ENCODE measurements around the gene TEX54. TPM values are rescaled to one million over a fixed set of nuclear protein-coding genes. Genes with fewer than 3 reads are reported as not detected.

The TEX54 gene
- total and polyA plus RNA-seq, 4 experiments from 2014 or later: 1.3 to 1.9 TPM; not detected in 2

DNA sequence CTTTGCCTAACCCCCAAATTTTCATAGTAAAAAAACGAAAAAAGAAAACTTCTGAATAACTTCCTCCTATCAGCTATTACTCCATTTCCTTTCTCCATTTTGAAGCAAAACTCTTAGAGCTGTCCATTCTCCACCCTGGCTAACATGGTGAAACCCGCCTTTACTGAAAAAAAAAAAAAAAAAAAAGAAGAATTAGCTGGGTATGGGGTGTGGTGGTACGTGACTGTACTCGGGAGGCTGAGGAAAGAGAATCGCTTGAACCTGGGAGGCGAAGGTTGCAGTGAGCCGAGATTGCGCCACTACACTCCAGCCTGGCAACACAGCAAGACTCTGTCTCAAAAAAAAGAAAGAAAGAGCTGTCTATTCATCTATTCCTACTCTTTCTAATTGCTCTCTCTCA lies 16.1 kb downstream of the TEX54 start:
- no peaks in the 10 kb centered on the region for H3K27me3 Mint-ChIP-seq
- H3K27ac Mint-ChIP-seq: no peak overlapping the region
- DNase-seq: no peak
- no peak overlapping the region for H3K4me3 ChIP-seq (ENCODE audit: low read length in 2 of 2)
- H3K36me3 ChIP-seq (ENCODE audit: insufficient read depth, low read length): peaks cover 9% of the 10 kb centered on the region
- POLR2A ChIA-PET (ENCODE audit: partially characterized antibody): interaction anchor here (0.7 to 4.6 kb wide), 9 partner anchors 10 to 63 kb away, joined by 3 to 18 read pairs (median 5); partner anchors contain the start of genes NXF1, STX5, TEX54 and TMEM179B
- H3K4me1 Mint-ChIP-seq: peaks cover 0 to 3% (median 0%) of the 10 kb centered on the region in 4 donors
- H3K9me3 Mint-ChIP-seq: no peaks in the 10 kb centered on the region
- intact Hi-C loops (cut with micrococcal nuclease): no loop called here
- H3K27me3 ChIP-seq (ENCODE audit: insufficient read depth, low read length): no peaks in the 10 kb centered on the region
- no peaks in the 10 kb centered on the region for H3K4me1 ChIP-seq (ENCODE audit: insufficient read depth, low read length)
- CTCF ChIA-PET (ENCODE audit: partially characterized antibody): interaction anchor here (0.6 to 1.1 kb wide), 3 partner anchors 16 to 478 kb away, joined by 3 to 7 read pairs (median 5); no protein-coding TSS in a partner anchor
- H3K9me3 ChIP-seq (ENCODE audit: control insufficient read depth in 1 of 2, low read length in 2 of 2): no peaks in the 10 kb centered on the region
- peaks cover 17 to 31% of the 10 kb centered on the region in 2 donors for H3K36me3 Mint-ChIP-seq
- no peak overlapping the region for H3K27ac ChIP-seq (ENCODE audit: low read depth, low read length)
- no peak overlapping the region for H3K4me3 Mint-ChIP-seq

DNA sequence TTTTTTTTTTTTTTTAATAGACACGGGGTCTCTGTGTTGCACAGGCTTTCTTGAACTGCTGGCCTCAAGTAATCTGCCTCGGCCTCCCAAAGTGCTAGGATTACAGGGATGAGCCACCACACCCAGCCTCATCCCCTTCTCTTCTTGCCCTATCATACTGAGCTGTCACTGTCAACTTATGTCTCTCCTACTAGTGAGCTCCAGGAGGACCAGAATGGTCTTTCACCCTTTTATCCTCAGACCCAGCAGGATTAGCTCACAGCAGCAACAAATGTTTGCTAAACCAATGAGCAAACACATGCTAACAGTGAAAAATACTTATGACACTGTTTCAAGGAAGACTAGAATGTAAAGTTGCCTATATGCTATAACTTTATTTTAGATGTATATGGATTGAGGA lies 21.0 kb downstream of the TEX54 start:
- no peak overlapping the region for H3K4me3 Mint-ChIP-seq
- ChIA-PET POLR2A (ENCODE audit: partially characterized antibody) (interaction anchor here (0.8 to 1.8 kb wide), 3 partner anchors 20 to 96 kb away, joined by 3 to 9 read pairs (median 4); partner anchors contain the start of genes TMEM179B and TMEM223), CTCF (ENCODE audit: partially characterized antibody) (interaction anchor here (0.6 to 2.2 kb wide), 3 partner anchors 25 to 183 kb away, joined by 3 to 7 read pairs (median 3); partner anchors contain the start of gene TMEM179B)
- DNase-seq: no peak
- H3K4me1 Mint-ChIP-seq: peaks cover under 1 to 7% (median 1%) of the 10 kb centered on the region in 4 donors
- Histone ChIP-seq H3K27ac (ENCODE audit: low read depth, low read length) (no peak overlapping the region), H3K4me1 (ENCODE audit: insufficient read depth, low read length) (no peaks in the 10 kb centered on the region), H3K4me3 (ENCODE audit: low read length in 2 of 2) (no peak overlapping the region), H3K36me3 (ENCODE audit: insufficient read depth, low read length) (no peaks in the 10 kb centered on the region), H3K9me3 (ENCODE audit: control insufficient read depth in 1 of 2, low read length in 2 of 2) (no peaks in the 10 kb centered on the region), H3K27me3 (ENCODE audit: insufficient read depth, low read length) (no peaks in the 10 kb centered on the region)
- peak overlapping the region in 1 of 7 donors; percentile 14 for H3K27ac Mint-ChIP-seq
- peaks cover 0 to 9% of the 10 kb centered on the region in 2 donors for H3K36me3 Mint-ChIP-seq
- H3K9me3 Mint-ChIP-seq: no peaks in the 10 kb centered on the region
- H3K27me3 Mint-ChIP-seq: no peaks in the 10 kb centered on the region
- intact Hi-C loops (cut with micrococcal nuclease): no loop called here

DNA sequence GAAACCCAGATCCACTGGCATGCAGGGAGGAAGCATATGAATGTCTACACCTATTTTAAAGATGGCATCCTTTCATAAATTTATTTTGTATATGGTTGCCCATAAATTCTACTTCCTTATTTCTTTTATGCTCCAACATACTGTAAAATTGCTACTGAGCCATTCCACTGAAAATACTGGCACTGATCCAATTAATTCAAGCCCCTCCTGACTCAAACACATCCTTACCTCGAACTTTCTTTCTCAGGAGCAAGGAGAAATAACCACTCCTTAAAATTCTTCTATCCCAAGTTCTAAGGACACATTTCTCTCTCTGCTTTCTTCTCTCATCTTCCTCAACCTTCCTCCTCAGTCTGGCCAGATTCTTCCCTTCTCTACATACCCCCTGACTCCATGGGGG lies 21.9 kb downstream of the TEX54 start:
- Mint-ChIP-seq H3K27ac (peak overlapping the region in 3 of 7 donors; percentile 39 to 74 (median 60)), H3K4me1 (peaks cover 5 to 10% (median 9%) of the 10 kb centered on the region in 4 donors), H3K27me3 (no peaks in the 10 kb centered on the region), H3K9me3 (no peaks in the 10 kb centered on the region), H3K36me3 (peaks cover 0 to 3% of the 10 kb centered on the region in 2 donors), H3K4me3 (peak overlapping the region in 1 of 8 donors; percentile 11)
- ChIA-PET POLR2A (ENCODE audit: partially characterized antibody) (interaction anchor here (0.9 to 1.8 kb wide), 2 partner anchors 17 to 19 kb away, joined by 3 to 9 read pairs; partner anchors contain the start of gene TMEM223), CTCF (ENCODE audit: partially characterized antibody) (interaction anchor here (2.2 kb wide), 1 partner anchor 24 kb away, joined by 7 read pairs; the partner anchor contains the start of gene TMEM179B)
- Histone ChIP-seq H3K27ac (ENCODE audit: low read depth, low read length) (no peak overlapping the region), H3K9me3 (ENCODE audit: control insufficient read depth in 1 of 2, low read length in 2 of 2) (no peaks in the 10 kb centered on the region), H3K27me3 (ENCODE audit: insufficient read depth, low read length) (no peaks in the 10 kb centered on the region), H3K36me3 (ENCODE audit: insufficient read depth, low read length) (no peaks in the 10 kb centered on the region), H3K4me3 (ENCODE audit: low read length in 2 of 2) (no peak overlapping the region), H3K4me1 (ENCODE audit: insufficient read depth, low read length) (peaks cover 7% of the 10 kb centered on the region)
- DNase-seq: no peak
- intact Hi-C loops (cut with micrococcal nuclease): no loop called here

DNA sequence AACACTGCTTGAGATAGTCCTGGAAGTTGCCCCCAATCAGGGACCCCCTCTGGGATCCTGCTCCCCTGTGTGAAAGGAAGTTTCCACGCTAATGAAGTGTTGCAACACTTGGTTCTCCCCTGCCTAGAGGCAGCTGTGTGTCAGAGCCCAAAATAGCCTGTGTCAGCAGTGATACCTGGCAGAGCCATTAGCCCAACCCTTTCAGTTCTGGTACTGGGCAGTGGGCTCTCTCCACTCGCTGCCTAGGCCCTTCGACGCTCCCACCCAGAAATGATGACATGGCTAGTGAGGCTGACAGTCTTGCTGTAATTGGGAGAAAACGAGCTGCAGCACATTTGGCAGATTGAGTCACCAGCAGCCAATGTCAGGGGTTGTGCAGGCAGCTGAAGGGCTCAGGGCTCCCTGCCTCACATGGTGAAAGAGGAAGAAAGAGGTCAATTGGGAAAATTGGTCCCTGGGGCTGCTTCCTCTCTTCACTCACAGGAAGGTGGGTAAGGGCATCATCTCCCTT lies 26.0 kb downstream of the TEX54 start:
- POLR2A ChIA-PET (ENCODE audit: partially characterized antibody): interaction anchor here (0.6 to 25.8 kb wide), 15 partner anchors 9 to 142 kb away, joined by 3 to 801 read pairs (median 9); partner anchors contain the start of genes C11orf98, CSKMT, HNRNPUL2 and SLC3A2
- Mint-ChIP-seq H3K36me3 (peaks cover 11 to 34% of the 10 kb centered on the region in 2 donors), H3K27ac (peak overlapping the region in 5 of 7 donors; percentile 52 to 100 (median 97)), H3K4me1 (peaks cover 22 to 41% (median 30%) of the 10 kb centered on the region in 4 donors), H3K27me3 (peaks cover 0 to 2% of the 10 kb centered on the region in 2 donors), H3K9me3 (peaks cover 0 to 3% (median 0%) of the 10 kb centered on the region in 8 donors), H3K4me3 (peak overlapping the region in 6 of 8 donors; percentile 20 to 100 (median 99))
- Histone ChIP-seq H3K27me3 (ENCODE audit: insufficient read depth, low read length) (no peaks in the 10 kb centered on the region), H3K36me3 (ENCODE audit: insufficient read depth, low read length) (peaks cover 16% of the 10 kb centered on the region), H3K9me3 (ENCODE audit: control insufficient read depth in 1 of 2, low read length in 2 of 2) (no peaks in the 10 kb centered on the region), H3K4me3 (ENCODE audit: low read length in 2 of 2) (no peak overlapping the region), H3K27ac (ENCODE audit: low read depth, low read length) (peak overlapping the region; percentile 94), H3K4me1 (ENCODE audit: insufficient read depth, low read length) (peaks cover 22% of the 10 kb centered on the region)
- no peak for DNase-seq
- intact Hi-C loops (cut with micrococcal nuclease): no loop called here
- CTCF ChIA-PET (ENCODE audit: partially characterized antibody): interaction anchor here (0.8 to 1.3 kb wide), 3 partner anchors 11 to 56 kb away, joined by 3 to 4 read pairs (median 3); no protein-coding TSS in a partner anchor

DNA sequence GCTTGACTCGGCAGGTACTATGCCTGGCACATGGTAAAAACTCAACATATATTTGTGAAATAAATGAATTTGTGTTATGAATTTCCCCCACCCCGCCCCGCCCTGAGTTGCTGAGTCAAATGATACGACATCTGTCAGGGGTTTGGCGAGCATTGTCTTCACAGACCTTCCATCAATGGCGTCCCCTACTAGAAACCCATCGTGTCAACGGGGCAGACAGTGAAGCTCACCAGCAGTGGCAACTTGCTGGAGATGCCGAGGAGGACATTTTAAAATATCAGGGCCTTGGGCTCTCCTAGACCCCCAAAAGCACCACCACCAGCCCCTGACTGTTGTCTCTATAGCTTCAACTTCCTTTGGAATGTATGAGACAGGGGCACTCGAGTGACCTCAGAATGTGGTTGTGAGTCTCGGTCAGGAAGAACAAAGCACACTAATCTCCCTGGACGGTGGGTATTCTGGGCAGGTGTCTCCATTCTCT lies 26.6 kb downstream of the TEX54 start:
- Mint-ChIP-seq H3K27ac (peak overlapping the region; percentile 96 to 100 (median 99)), H3K27me3 (peaks cover 0 to 2% of the 10 kb centered on the region in 2 donors), H3K4me1 (peaks cover 21 to 43% (median 32%) of the 10 kb centered on the region in 4 donors), H3K9me3 (peaks cover 0 to 3% (median 0%) of the 10 kb centered on the region in 8 donors), H3K36me3 (peaks cover 18 to 41% of the 10 kb centered on the region in 2 donors), H3K4me3 (peak overlapping the region; percentile 97 to 100 (median 99))
- POLR2A ChIA-PET (ENCODE audit: partially characterized antibody): interaction anchor here (0.6 to 25.8 kb wide), 22 partner anchors 9 to 232 kb away, joined by 3 to 801 read pairs (median 6); partner anchors contain the start of genes BSCL2, C11orf98, CSKMT and EEF1G
- H3K4me3 ChIP-seq (ENCODE audit: low read length in 2 of 2): peak overlapping the region; percentile 85 to 87
- H3K27ac ChIP-seq (ENCODE audit: low read depth, low read length): peak overlapping the region; percentile 94
- H3K4me1 ChIP-seq (ENCODE audit: insufficient read depth, low read length): peaks cover 22% of the 10 kb centered on the region
- DNase-seq: no peak
- CTCF ChIA-PET (ENCODE audit: partially characterized antibody): interaction anchor here (0.8 to 1.3 kb wide), 4 partner anchors 10 to 57 kb away, joined by 3 to 12 read pairs (median 4); no protein-coding TSS in a partner anchor
- H3K9me3 ChIP-seq (ENCODE audit: control insufficient read depth in 1 of 2, low read length in 2 of 2): no peaks in the 10 kb centered on the region
- intact Hi-C loops (cut with micrococcal nuclease): loop anchor here (1.0 kb wide), 7 partner anchors 14 to 75 kb away; partner anchors contain the start of genes STX5, TEX54, TMEM179B and TMEM223
- H3K36me3 ChIP-seq (ENCODE audit: insufficient read depth, low read length): peaks cover 23% of the 10 kb centered on the region
- no peaks in the 10 kb centered on the region for H3K27me3 ChIP-seq (ENCODE audit: insufficient read depth, low read length)

DNA sequence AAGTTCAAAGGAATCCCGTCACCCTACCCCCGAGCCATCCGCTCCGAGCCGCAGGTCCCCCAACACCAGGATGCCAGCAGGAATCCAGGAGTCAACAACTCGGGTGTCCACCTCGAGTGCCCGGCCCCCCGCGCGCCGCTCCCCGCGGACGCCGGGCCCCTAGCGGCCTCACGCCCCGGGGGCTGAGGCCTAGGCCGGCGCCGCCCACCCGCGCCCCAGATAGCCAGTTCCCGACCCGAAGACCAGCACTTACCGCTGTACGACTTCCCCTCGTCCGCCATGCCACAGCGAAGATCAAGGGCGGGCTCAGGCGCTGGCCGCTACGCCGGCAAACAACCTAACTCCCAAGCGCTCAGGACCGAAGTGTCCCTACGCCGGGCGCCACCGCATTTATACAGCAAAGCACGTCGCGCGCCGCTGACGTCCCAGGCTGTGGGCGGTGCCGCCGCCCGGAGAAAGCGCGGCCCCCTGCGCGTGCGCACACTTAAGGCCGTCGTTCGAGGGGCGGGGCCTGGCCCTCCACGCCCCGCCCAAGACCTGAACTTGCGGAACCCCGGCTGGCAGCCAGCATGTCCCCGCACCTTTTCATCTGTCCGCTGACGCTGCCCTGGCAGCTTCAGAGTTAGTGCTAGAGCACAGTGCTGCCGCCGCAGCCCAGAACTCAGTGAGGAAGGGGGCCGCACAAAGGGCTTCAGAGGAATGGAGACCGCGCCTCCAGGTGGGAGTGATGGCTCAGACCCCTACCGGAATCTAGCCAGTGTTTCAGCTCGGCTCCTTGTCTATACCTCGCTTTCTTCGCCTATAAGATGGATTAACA lies 27.4 kb downstream of the TEX54 start, which contains the start of gene NXF1:
TSS of gene NXF1 (minus strand) at position 365 of the 817 bp plus-strand sequence. CDS start at position 281, 84 bp downstream.
- CTCF ChIA-PET (ENCODE audit: partially characterized antibody): interaction anchor here (0.8 to 1.3 kb wide), 4 partner anchors 9 to 57 kb away, joined by 3 to 12 read pairs (median 4); no protein-coding TSS in a partner anchor
- H3K27me3 Mint-ChIP-seq: peaks cover 0 to 2% of the 10 kb centered on the region in 2 donors
- peak; percentile 90 to 98 (median 96) for DNase-seq
- no peaks in the 10 kb centered on the region for H3K27me3 ChIP-seq (ENCODE audit: insufficient read depth, low read length)
- peaks cover 21 to 44% of the 10 kb centered on the region in 2 donors for H3K36me3 Mint-ChIP-seq
- peak within 1 kb of the TSS; percentile 94 for H3K27ac ChIP-seq (ENCODE audit: low read depth, low read length)
- peak within 1 kb of the TSS; percentile 97 to 100 (median 99) for H3K4me3 Mint-ChIP-seq
- peaks cover 22% of the 10 kb centered on the region for H3K4me1 ChIP-seq (ENCODE audit: insufficient read depth, low read length)
- H3K9me3 ChIP-seq (ENCODE audit: control insufficient read depth in 1 of 2, low read length in 2 of 2): no peaks in the 10 kb centered on the region
- POLR2A ChIA-PET (ENCODE audit: partially characterized antibody): interaction anchor here (0.7 to 25.8 kb wide), 22 partner anchors 10 to 231 kb away, joined by 3 to 801 read pairs (median 6); partner anchors contain the start of genes BSCL2, C11orf98, CSKMT and EEF1G
- H3K36me3 ChIP-seq (ENCODE audit: insufficient read depth, low read length): peaks cover 29% of the 10 kb centered on the region
- peak within 1 kb of the TSS; percentile 97 to 100 (median 99) for H3K27ac Mint-ChIP-seq
- H3K9me3 Mint-ChIP-seq: peaks cover 0 to 3% (median 0%) of the 10 kb centered on the region in 8 donors
- peak within 1 kb of the TSS; percentile 87 to 93 for H3K4me3 ChIP-seq (ENCODE audit: low read length in 2 of 2)
- intact Hi-C loops (cut with micrococcal nuclease): loop anchor here (1.0 kb wide), 7 partner anchors 13 to 76 kb away; partner anchors contain the start of genes STX5, TEX54, TMEM179B and TMEM223
- H3K4me1 Mint-ChIP-seq: peaks cover 20 to 43% (median 31%) of the 10 kb centered on the region in 4 donors
